Epidermal melanocyte (primary cell): ENCODE results near the gene LENG1.
"Not testable (repeated sequence)": the region's sequence is repeated elsewhere in the genome, so short reads cannot be mapped to it uniquely, and the experiment has no call there.

ENCODE experiments used
- DNase-seq: peaks from one replicate; pipeline ENCODE4 v3.0.0; 2011; ENCODE audit warnings: low spot score; ENCODE audit not compliant: insufficient read length

The LENG1 gene

GRCh38 chr19:54159352-54160181, at the start of gene LENG1:
Gene LENG1 (minus strand): TSS chr19:54159721. CDS start chr19:54159695, 26 bp downstream.
- peak; percentile 100 for DNase-seq

- DNase-seq, result no peak
These were observed 49.2 kb upstream of the LENG1 start for GRCh38 chr19:54208784-54209057.

GRCh38 chr19:54207983-54208783, 48.7 kb upstream of the LENG1 start:
- DNase-seq, result no peak

- DNase-seq, result no peak
These were observed 48.1 kb upstream of the LENG1 start for GRCh38 chr19:54207676-54207982.

GRCh38 chr19:54207193-54207592, 47.7 kb upstream of the LENG1 start:
- DNase-seq, result not testable (repeated sequence)

GRCh38 chr19:54206831-54207177, 47.3 kb upstream of the LENG1 start:
- DNase-seq, result no peak

- DNase-seq, result no peak
These were observed 46.7 kb upstream of the LENG1 start for GRCh38 chr19:54206030-54206830.

GRCh38 chr19:54204767-54205468, 45.4 kb upstream of the LENG1 start:
- no peak for DNase-seq

- no peak for DNase-seq
These were observed 43.7 kb upstream of the LENG1 start for GRCh38 chr19:54203151-54203611.

- no peak for DNase-seq
These were observed 42.5 kb upstream of the LENG1 start for GRCh38 chr19:54201980-54202379.

GRCh38 chr19:54201172-54201701, 41.7 kb upstream of the LENG1 start:
- DNase-seq, result no peak

- no peak for DNase-seq
These were observed 39.9 kb upstream of the LENG1 start for GRCh38 chr19:54199401-54199800.

- DNase-seq, result no peak
These were observed 37.6 kb upstream of the LENG1 start for GRCh38 chr19:54197121-54197520.

GRCh38 chr19:54196536-54196935, 37.0 kb upstream of the LENG1 start:
- DNase-seq, result no peak

- not testable (repeated sequence) for DNase-seq
These were observed 34.9 kb upstream of the LENG1 start for GRCh38 chr19:54194463-54194862.

- no peak for DNase-seq
These were observed 33.5 kb upstream of the LENG1 start for GRCh38 chr19:54193011-54193410.

- DNase-seq, result no peak
These were observed 32.4 kb upstream of the LENG1 start for GRCh38 chr19:54191811-54192453.

- no peak for DNase-seq
These were observed 31.7 kb upstream of the LENG1 start, which contains the start of gene TSEN34 for GRCh38 chr19:54191011-54191810. Gene TSEN34 (plus strand): TSS chr19:54191308. CDS start chr19:54191365, 57 bp downstream.

- peak; percentile 62 for DNase-seq
These were observed 31.0 kb upstream of the LENG1 start for GRCh38 chr19:54190503-54191010.
